SU-DHL-6 (cell line): Measurements from ENCODE around the gene SETD4.

Source experiments
- EZH2phosphoT487 ChIP-seq: fragments of 200-600 bp; sonication (generic), shearing (Covaris generic); conservative IDR thresholded peaks from 2 replicates; pipeline ENCODE4 v1.6.1; 2018; ENCODE audit warnings: mild to moderate bottlenecking, antibody characterized with exemption, low read length, moderate library complexity, mixed read lengths
- TF ChIP-seq, protein P1 (sequence below): fragments of 200-600 bp; sonication (generic); IDR thresholded peaks from one replicate; pipeline ENCODE4 v1.5.1; 2017; ENCODE audit warnings: antibody characterized with exemption, mild to moderate bottlenecking, low read length, moderate library complexity; ENCODE audit not compliant: insufficient read depth, poor library complexity, severe bottlenecking

DNA sequence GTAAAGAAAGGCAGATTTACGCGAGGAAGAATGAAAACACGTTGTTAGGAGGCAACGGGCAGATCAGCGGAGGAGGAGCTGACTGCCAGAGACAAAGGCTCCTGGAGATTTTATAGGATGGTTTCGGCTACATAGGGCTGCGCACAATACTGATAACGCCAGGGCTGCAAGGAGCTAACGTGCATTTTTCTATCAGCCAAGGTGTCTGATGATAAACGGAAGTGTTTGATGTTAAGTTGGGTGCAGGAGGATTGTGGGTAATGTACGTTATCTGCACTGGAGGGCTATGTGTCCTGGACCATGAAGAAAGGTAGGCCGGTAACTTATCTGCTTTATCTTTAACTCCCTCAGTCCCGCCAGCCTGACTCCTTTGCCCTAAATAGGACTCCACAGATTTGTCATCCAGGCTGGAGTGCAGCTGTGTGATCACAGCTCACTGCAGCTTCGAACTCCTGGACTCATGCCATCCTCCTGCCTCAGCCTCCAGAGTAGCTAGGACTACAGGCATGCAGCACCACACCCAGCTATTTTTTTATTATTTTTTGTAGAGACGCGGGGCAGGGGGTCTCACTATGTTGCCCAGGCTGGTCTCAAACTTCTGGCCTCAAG, 29.6 kb downstream of the SETD4 start:
- TF ChIP-seq, protein P1, sequence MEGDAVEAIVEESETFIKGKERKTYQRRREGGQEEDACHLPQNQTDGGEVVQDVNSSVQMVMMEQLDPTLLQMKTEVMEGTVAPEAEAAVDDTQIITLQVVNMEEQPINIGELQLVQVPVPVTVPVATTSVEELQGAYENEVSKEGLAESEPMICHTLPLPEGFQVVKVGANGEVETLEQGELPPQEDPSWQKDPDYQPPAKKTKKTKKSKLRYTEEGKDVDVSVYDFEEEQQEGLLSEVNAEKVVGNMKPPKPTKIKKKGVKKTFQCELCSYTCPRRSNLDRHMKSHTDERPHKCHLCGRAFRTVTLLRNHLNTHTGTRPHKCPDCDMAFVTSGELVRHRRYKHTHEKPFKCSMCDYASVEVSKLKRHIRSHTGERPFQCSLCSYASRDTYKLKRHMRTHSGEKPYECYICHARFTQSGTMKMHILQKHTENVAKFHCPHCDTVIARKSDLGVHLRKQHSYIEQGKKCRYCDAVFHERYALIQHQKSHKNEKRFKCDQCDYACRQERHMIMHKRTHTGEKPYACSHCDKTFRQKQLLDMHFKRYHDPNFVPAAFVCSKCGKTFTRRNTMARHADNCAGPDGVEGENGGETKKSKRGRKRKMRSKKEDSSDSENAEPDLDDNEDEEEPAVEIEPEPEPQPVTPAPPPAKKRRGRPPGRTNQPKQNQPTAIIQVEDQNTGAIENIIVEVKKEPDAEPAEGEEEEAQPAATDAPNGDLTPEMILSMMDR, result no peak
- TF ChIP-seq EZH2phosphoT487, result no peak
